ENCODE data around the gene GAD1.

Gene GAD1

GRCh38 chr2:170897108-170897507, 80.4 kb downstream of the GAD1 start:
- no peak for DNase-seq

DNA sequence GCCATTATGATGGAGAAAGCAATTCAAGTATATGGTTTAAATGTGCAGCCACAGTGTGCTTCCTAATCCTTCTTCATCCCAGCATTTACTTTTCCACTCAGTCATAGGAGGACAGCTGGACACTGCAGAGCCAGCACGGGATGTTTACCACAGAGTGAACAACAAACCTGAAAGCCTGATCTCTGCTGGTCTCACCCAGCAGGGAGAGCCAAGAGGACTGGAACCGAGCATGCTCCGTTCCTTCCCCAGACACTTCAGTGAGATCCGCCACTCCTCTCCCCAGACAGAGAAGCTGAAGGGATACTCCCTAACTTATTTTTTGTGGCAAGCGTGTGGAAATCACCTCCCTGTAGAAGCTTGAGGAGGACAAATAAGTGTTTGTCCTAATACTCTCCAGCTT, 89.2 kb downstream of the GAD1 start:
- DNase-seq = no peak
